Neuronal stem cell (in vitro differentiated cells): ENCODE measurements around the gene ITFG1.
"Not testable (repeated sequence)": the region's sequence is repeated elsewhere in the genome, so short reads cannot be mapped to it uniquely, and the experiment has no call there.

Experiments
- DNase-seq: peaks from one replicate; pipeline ENCODE4 v3.0.0-alpha.2; 2013; ENCODE audit warnings: low spot score
- H2AFZ ChIP-seq: one replicate; pipeline ENCODE4 v1.6.1; 2013; ENCODE audit warnings: mild to moderate bottlenecking, low read length, inconsistent platforms
- H2AK5ac ChIP-seq: 2 replicates; pipeline ENCODE4 v1.6.1; 2013; ENCODE audit warnings: low read depth, mild to moderate bottlenecking, inconsistent platforms, low read length, moderate library complexity, mixed read lengths
- H2BK120ac ChIP-seq: 2 replicates; pipeline ENCODE4 v1.6.1; 2013; ENCODE audit warnings: low read depth, mild to moderate bottlenecking, inconsistent platforms, low read length, moderate library complexity, mixed read lengths
- H2BK12ac ChIP-seq: one replicate; pipeline ENCODE4 v1.6.1; 2013; ENCODE audit warnings: low read length, inconsistent platforms
- H2BK15ac ChIP-seq: 2 replicates; pipeline ENCODE4 v1.6.1; 2013; ENCODE audit warnings: mild to moderate bottlenecking, low read length, inconsistent platforms, mixed read lengths
- H2BK5ac ChIP-seq: one replicate; pipeline ENCODE4 v1.6.1; 2013; ENCODE audit warnings: inconsistent platforms, mild to moderate bottlenecking, low read length, moderate library complexity
- H3K14ac ChIP-seq: one replicate; pipeline ENCODE4 v1.6.1; 2013; ENCODE audit warnings: low read length, inconsistent platforms
- H3K18ac ChIP-seq: 2 replicates; pipeline ENCODE4 v1.6.1; 2013; ENCODE audit warnings: low read length, inconsistent platforms
- H3K23ac ChIP-seq: 2 replicates; pipeline ENCODE4 v1.6.1; 2013; ENCODE audit warnings: low read depth, mild to moderate bottlenecking, mixed read lengths, low read length, inconsistent platforms; ENCODE audit not compliant: poor library complexity
- H3K27ac ChIP-seq: replicated peaks from 3 replicates; pipeline ENCODE4 v1.5.1; 2013; ENCODE audit warnings: low read length, inconsistent platforms
- H3K27me3 ChIP-seq, 3 experiments: 2 replicates each; pipeline ENCODE4 v1.6.1; 2013; ENCODE audit warnings: low read length in 3 of 3, mild to moderate bottlenecking in 2 of 3, inconsistent platforms in 1 of 3, low read depth in 1 of 3, mixed read lengths in 1 of 3, moderate library complexity in 1 of 3; ENCODE audit not compliant: control insufficient read depth in 3 of 3, insufficient read depth in 3 of 3
- H3K36me3 ChIP-seq, 2 donors: replicated peaks in 1 of 2; 2 replicates each; pipeline ENCODE4 v1.6.1; 2013; ENCODE audit warnings: low read length in 2 of 2; ENCODE audit not compliant: control insufficient read depth in 2 of 2, insufficient read depth in 2 of 2
- H3K4ac ChIP-seq: 2 replicates; pipeline ENCODE4 v1.6.1; 2013; ENCODE audit warnings: inconsistent platforms, mild to moderate bottlenecking, low read length, moderate library complexity
- H3K4me1 ChIP-seq, 2 donors: 1 replicate in 1 of 2; 2 replicates in 1 of 2; pipeline ENCODE4 v1.6.1; 2013; ENCODE audit warnings: low read length in 2 of 2, low read depth in 1 of 2; ENCODE audit not compliant: control insufficient read depth in 2 of 2, insufficient read depth in 1 of 2
- H3K4me2 ChIP-seq: one replicate; pipeline ENCODE4 v1.6.1; 2013; ENCODE audit warnings: mild to moderate bottlenecking, low read length, inconsistent platforms; ENCODE audit not compliant: insufficient read depth, poor library complexity, severe bottlenecking
- H3K4me3 ChIP-seq, 2 donors: 2 replicates each; pipeline ENCODE4 v1.5.1; 2013; ENCODE audit warnings: low read length in 2 of 2, mild to moderate bottlenecking in 2 of 2, inconsistent platforms in 1 of 2, moderate library complexity in 1 of 2
- H3K79me1 ChIP-seq: one replicate; pipeline ENCODE4 v1.6.1; 2013; ENCODE audit warnings: low read depth, mild to moderate bottlenecking, inconsistent platforms, low read length, moderate library complexity
- H3K9ac ChIP-seq: one replicate; pipeline ENCODE4 v1.6.1; 2013; ENCODE audit warnings: mild to moderate bottlenecking, low read depth, low read length, inconsistent platforms; ENCODE audit not compliant: poor library complexity
- H3K9me3 ChIP-seq, 2 donors: replicated peaks in 1 of 2; 2 replicates each; pipeline versions ENCODE3 to v1.6.1; 2013; ENCODE audit warnings: low read length in 2 of 2, mild to moderate bottlenecking in 2 of 2, inconsistent platforms in 1 of 2, low read depth in 1 of 2, mixed read lengths in 1 of 2, moderate library complexity in 1 of 2; ENCODE audit not compliant: control insufficient read depth in 2 of 2, insufficient read depth in 1 of 2
- H4K8ac ChIP-seq: one replicate; pipeline ENCODE4 v1.6.1; 2013; ENCODE audit warnings: low read depth, mild to moderate bottlenecking, inconsistent platforms, low read length, moderate library complexity
- H4K91ac ChIP-seq: one replicate; pipeline ENCODE4 v1.6.1; 2013; ENCODE audit warnings: low read length, low read depth, mild to moderate bottlenecking, inconsistent platforms; ENCODE audit not compliant: poor library complexity
- WGBS, 2 donors: extraction: QIAGEN DNeasy Blood & Tissue Kit; methylation state at CpG; one replicate each; pipeline ENCODE4 v1.1.7; 2013; ENCODE audit warnings: missing lambda C conversion rate in 2 of 2, mixed read lengths in 1 of 2; ENCODE audit not compliant: insufficient read length in 2 of 2, insufficient replicate concordance in 1 of 2; ENCODE audit errors: extremely low coverage in 2 of 2; 5-methylcytosine and 5-hydroxymethylcytosine counted together

The ITFG1 gene

DNA sequence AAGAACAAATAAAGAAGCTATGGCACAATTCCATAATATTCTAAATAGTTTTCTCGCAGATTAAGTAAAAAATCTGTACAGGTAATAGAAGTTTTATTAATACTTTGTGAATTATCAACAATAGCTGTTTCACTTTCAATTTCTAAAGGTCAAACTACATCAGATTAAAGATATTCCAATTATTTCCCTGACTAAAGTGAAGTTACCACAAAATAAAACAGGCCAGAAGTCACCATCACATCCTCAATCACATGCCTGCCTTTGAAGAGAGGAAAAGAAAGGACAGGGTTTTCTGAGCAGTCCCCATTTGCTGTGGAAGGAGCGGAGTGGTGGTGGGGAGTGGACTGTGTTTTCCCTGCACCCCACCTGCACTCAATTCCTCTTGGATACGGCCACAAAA is 11.1 kb downstream of the ITFG1 start:
- H2BK120ac ChIP-seq: no peak overlapping the region
- no peaks in the 10 kb centered on the region for H3K27me3 ChIP-seq
- no peaks in the 10 kb centered on the region for H3K79me1 ChIP-seq
- H4K8ac ChIP-seq: no peak overlapping the region
- no peak overlapping the region for H2AFZ ChIP-seq
- H3K14ac ChIP-seq: no peak overlapping the region
- no peak overlapping the region for H3K9ac ChIP-seq
- H2BK15ac ChIP-seq: no peak overlapping the region
- DNase-seq: no peak
- H3K18ac ChIP-seq: no peak overlapping the region
- no peaks in the 10 kb centered on the region for H3K4me1 ChIP-seq
- no peak overlapping the region for H3K4ac ChIP-seq
- H3K4me3 ChIP-seq: no peak overlapping the region
- H3K27ac ChIP-seq: no peak overlapping the region
- peaks cover 9 to 83% of the 10 kb centered on the region in 2 donors for H3K36me3 ChIP-seq
- no peak overlapping the region for H3K23ac ChIP-seq
- no CpG with 5 or more reads among the region's 3 CpGs for WGBS, 2 donors
- H2BK12ac ChIP-seq: no peak overlapping the region
- no peak overlapping the region for H2BK5ac ChIP-seq
- no peaks in the 10 kb centered on the region for H3K9me3 ChIP-seq
- H3K4me2 ChIP-seq: no peak overlapping the region
- no peak overlapping the region for H2AK5ac ChIP-seq
- H4K91ac ChIP-seq: no peak overlapping the region

DNA sequence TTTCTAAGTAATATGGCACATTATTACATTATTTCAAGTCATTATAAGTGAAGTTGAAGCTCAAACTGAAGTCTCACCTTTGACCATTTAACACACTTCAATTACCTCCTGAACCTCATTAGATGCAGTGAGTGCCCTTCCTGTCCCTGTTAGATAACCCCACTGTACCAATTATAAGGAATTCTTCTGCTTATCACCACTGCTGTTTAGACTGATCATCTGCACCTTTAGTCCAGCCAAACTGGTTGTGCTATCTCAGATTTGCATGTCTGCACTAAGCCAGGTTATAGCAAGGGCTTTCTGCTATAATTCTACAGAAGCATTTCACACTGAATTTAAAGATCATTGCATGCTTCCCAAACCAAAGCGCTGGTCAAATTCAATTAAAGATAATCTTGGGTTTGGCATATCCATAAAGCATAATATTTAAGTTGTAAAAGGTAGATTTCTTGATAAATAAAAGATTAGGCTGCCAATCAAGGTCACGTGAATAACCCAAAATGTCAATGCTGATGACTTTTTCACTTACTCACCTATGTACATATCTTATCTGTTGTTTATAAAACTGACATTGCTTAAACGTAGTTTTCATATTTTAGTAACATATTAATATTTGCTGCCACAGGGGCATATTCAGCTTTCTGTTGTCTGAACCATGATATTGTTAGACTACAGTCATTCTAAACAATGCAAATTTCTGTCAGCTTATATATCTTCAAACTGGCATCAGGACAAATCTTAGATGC is 11.9 kb downstream of the ITFG1 start:
- Histone ChIP-seq H2BK12ac (no peak overlapping the region), H3K9ac (no peak overlapping the region), H3K27ac (no peak overlapping the region), H2BK120ac (no peak overlapping the region), H3K4me2 (no peak overlapping the region), H3K27me3 (no peaks in the 10 kb centered on the region), H2BK5ac (no peak overlapping the region), H2BK15ac (no peak overlapping the region), H3K9me3 (no peaks in the 10 kb centered on the region), H4K8ac (no peak overlapping the region), H3K4ac (no peak overlapping the region), H3K18ac (no peak overlapping the region), H2AFZ (no peak overlapping the region), H2AK5ac (no peak overlapping the region), H3K4me3 (no peak overlapping the region), H3K14ac (no peak overlapping the region), H3K36me3 (peaks cover 9 to 77% of the 10 kb centered on the region in 2 donors), H4K91ac (no peak overlapping the region), H3K79me1 (no peaks in the 10 kb centered on the region), H3K4me1 (no peaks in the 10 kb centered on the region), H3K23ac (no peak overlapping the region)
- DNase-seq: no peak
- WGBS, 2 donors: no CpG with 5 or more reads among the region's 3 CpGs

DNA sequence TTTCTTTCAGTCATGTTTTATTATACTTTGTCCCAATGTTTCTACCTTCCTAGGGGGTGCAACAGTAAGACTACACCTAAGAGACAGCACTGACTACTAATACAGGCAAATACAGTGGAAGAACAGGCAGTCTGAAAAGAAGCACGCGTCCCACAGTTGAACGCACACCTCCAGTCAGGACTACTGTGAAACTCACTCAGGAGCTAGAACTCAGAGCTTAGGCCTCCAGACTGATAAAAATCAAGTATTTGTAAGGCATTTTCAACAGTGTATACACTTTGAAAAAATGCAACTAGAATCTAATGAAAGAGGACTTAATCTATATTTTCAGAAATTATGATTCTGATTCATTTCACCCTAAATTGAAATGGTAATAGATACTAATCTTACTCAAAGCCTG is 14.4 kb downstream of the ITFG1 start:
- H2AFZ ChIP-seq: no peak overlapping the region
- H2BK15ac ChIP-seq: no peak overlapping the region
- no peak overlapping the region for H3K18ac ChIP-seq
- no peak overlapping the region for H3K27ac ChIP-seq
- no peak overlapping the region for H4K91ac ChIP-seq
- H3K27me3 ChIP-seq: no peaks in the 10 kb centered on the region
- H3K23ac ChIP-seq: no peak overlapping the region
- no peaks in the 10 kb centered on the region for H3K4me1 ChIP-seq
- WGBS, 2 donors: no CpG with 5 or more reads among the region's 3 CpGs
- peaks cover 2 to 53% of the 10 kb centered on the region in 2 donors for H3K36me3 ChIP-seq
- no peak overlapping the region for H3K14ac ChIP-seq
- H3K4me3 ChIP-seq: no peak overlapping the region
- H3K79me1 ChIP-seq: no peaks in the 10 kb centered on the region
- no peak overlapping the region for H2AK5ac ChIP-seq
- no peak overlapping the region for H2BK5ac ChIP-seq
- no peak overlapping the region for H4K8ac ChIP-seq
- H3K9ac ChIP-seq: no peak overlapping the region
- H2BK120ac ChIP-seq: no peak overlapping the region
- H2BK12ac ChIP-seq: no peak overlapping the region
- no peak for DNase-seq
- H3K9me3 ChIP-seq: no peaks in the 10 kb centered on the region
- H3K4ac ChIP-seq: no peak overlapping the region
- H3K4me2 ChIP-seq: no peak overlapping the region

DNA sequence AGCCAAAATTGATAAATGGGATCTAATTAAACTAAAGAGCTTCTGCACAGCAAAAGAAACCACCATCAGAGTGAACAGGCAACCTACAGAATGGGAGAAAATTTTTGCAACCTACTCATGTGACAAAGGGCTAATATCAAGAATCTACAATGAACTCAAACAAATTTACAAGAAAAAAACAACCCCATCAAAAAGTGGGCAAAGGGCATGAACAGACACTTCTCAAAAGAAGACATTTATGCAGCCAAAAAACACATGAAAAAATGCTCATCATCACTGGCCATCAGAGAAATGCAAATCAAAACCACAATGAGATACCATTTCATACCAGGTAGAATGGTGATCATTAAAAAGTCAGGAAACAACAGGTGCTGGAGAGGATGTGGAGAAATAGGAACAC is 18.0 kb downstream of the ITFG1 start:
- not testable (repeated sequence) for DNase-seq, H2BK12ac ChIP-seq, H2BK120ac ChIP-seq

More for the DNA sequence above, 18.0 kb downstream of the ITFG1 start:
- H3K36me3 ChIP-seq: peaks cover 0 to 20% of the 10 kb centered on the region in 2 donors
- H3K79me1 ChIP-seq, H3K18ac ChIP-seq, H3K14ac ChIP-seq, H3K9ac ChIP-seq, H3K23ac ChIP-seq, H2BK15ac ChIP-seq, H3K4me2 ChIP-seq, H4K91ac ChIP-seq, H2AFZ ChIP-seq, H2AK5ac ChIP-seq, H3K4ac ChIP-seq, H2BK5ac ChIP-seq, H3K27me3 ChIP-seq, H3K9me3 ChIP-seq, H3K4me1 ChIP-seq, H4K8ac ChIP-seq, H3K4me3 ChIP-seq, H3K27ac ChIP-seq: not testable (repeated sequence)
